K562 (cell line): ENCODE data around the gene ENO3.

Experiments used
- EZH2 ChIP-seq: IDR thresholded peaks from 2 replicates; pipeline ENCODE4 v1.6.1; 2012; ENCODE audit warnings: low read depth, mild to moderate bottlenecking, inconsistent platforms, low read length, borderline replicate concordance
- KDM5B ChIP-seq: fragments of 200-600 bp; sonication (generic); IDR thresholded peaks from 2 replicates; pipeline ENCODE4 v1.6.1; 2012; ENCODE audit warnings: low read depth, mild to moderate bottlenecking, moderate library complexity, low read length, control low read depth, inconsistent platforms; ENCODE audit not compliant: insufficient replicate concordance
- NFE2L1 ChIP-seq: fragments of 450-650 bp; IDR thresholded peaks from 2 replicates; pipeline ENCODE4 v1.6.1; 2016; ENCODE audit warnings: missing genetic modification characterization, low read depth, mild to moderate bottlenecking, missing compliant biosample characterization, moderate library complexity, borderline replicate concordance
- SMC3 ChIP-seq: conservative IDR thresholded peaks from 2 replicates; pipeline ENCODE4 v1.6.1; 2011; ENCODE audit warnings: low read depth, low read length, improper control_type of control experiment; ENCODE audit not compliant: insufficient read depth
- TF ChIP-seq, protein P1 (sequence below), 3 experiments: IDR thresholded peaks in 2 of 3; conservative IDR thresholded peaks in 1 of 3; 2 replicates each; pipeline ENCODE4 v1.5.1; 2011 to 2012; ENCODE audit warnings: low read length in 3 of 3, mild to moderate bottlenecking in 3 of 3, control low read depth in 2 of 3, improper control_type of control experiment in 1 of 3, inconsistent platforms in 1 of 3, low read depth in 1 of 3, mixed read lengths in 1 of 3, moderate library complexity in 1 of 3; ENCODE audit not compliant: insufficient read depth in 2 of 3
- TF ChIP-seq, protein P2 (sequence below), 2 experiments: fragments of 250-450 bp in 1 of 2; fragments of 450-650 bp in 1 of 2; sonication (Bioruptor Pico) in 1 of 2; IDR thresholded peaks; 2 replicates each; pipeline versions ENCODE4 v1.6.1 to v1.8.0; 2016 to 2021; ENCODE audit warnings: mild to moderate bottlenecking in 2 of 2, moderate library complexity in 2 of 2, missing compliant biosample characterization in 1 of 2, missing genetic modification characterization in 1 of 2

DNA sequence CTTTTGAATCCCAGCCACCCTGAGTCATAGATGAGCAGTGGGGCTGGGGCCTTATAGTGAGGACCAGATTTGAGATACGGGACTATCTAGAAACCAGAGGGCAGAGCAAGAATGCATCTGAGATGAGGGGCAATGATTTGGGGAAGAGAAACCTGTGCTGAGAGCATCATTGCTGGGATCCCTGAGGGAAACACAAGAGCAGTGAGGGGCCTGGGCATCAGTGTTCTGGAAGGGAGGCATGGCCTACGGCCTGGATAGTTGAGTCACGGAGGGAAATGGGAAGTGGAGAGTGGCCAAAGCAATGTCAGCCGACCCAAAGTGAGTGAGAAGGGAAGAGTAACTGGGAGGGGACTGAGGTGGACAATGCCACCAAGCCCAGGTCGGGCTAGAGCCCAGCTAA is 31.4 kb downstream of the ENO3 start:
- TF ChIP-seq, protein P1, sequence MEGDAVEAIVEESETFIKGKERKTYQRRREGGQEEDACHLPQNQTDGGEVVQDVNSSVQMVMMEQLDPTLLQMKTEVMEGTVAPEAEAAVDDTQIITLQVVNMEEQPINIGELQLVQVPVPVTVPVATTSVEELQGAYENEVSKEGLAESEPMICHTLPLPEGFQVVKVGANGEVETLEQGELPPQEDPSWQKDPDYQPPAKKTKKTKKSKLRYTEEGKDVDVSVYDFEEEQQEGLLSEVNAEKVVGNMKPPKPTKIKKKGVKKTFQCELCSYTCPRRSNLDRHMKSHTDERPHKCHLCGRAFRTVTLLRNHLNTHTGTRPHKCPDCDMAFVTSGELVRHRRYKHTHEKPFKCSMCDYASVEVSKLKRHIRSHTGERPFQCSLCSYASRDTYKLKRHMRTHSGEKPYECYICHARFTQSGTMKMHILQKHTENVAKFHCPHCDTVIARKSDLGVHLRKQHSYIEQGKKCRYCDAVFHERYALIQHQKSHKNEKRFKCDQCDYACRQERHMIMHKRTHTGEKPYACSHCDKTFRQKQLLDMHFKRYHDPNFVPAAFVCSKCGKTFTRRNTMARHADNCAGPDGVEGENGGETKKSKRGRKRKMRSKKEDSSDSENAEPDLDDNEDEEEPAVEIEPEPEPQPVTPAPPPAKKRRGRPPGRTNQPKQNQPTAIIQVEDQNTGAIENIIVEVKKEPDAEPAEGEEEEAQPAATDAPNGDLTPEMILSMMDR (IDR thresholded peaks at IDR 0.05 in 2 of 3, conservative IDR thresholded peaks at IDR 0.05 in 1 of 3; ENCODE audit: insufficient read depth in 2 of 3, low read depth in 1 of 3, low read length in 3 of 3), result no peak
- TF ChIP-seq NFE2L1 (tag) (no peak), EZH2 (no peak), SMC3 (no peak), KDM5B (no peak)
- TF ChIP-seq, protein P2, sequence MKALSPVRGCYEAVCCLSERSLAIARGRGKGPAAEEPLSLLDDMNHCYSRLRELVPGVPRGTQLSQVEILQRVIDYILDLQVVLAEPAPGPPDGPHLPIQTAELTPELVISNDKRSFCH (CRISPR knock-in tag; IDR thresholded peaks at IDR 0.05), result no peak
- TF ChIP-seq, protein P2 (tag; IDR thresholded peaks at IDR 0.05), result no peak
